Left lung (tissue), 10 donors: ENCODE data around the gene MESP1. TPM values are rescaled to one million over a fixed set of nuclear protein-coding genes. Genes with fewer than 3 reads are reported as not detected.

Experiments used
- ATAC-seq: fragments of 200-7000 bp; cut with Tn5 transposase; one replicate; pipeline ENCODE4 v1.9.1; 2020; ENCODE audit warnings: moderate library complexity
- DNase-seq, 4 donors: peaks; one replicate each; pipeline ENCODE4 v3.0.0-alpha.2; 2013 to 2020
- H3K27ac ChIP-seq, 2 donors: fragments of 200-600 bp; sonication (generic) in 1 of 2; one replicate each; pipeline versions ENCODE4 v1.5.0 to v1.8.0; 2020 to 2021
- H3K27me3 ChIP-seq, 2 donors: fragments of 200-600 bp; sonication (generic) in 1 of 2; one replicate each; pipeline versions ENCODE4 v1.5.0 to v1.8.0; 2020 to 2021
- H3K36me3 ChIP-seq, 2 donors: fragments of 200-600 bp; sonication (generic) in 1 of 2; one replicate each; pipeline versions ENCODE4 v1.5.0 to v1.8.0; 2020 to 2021
- H3K4me1 ChIP-seq, 2 donors: fragments of 200-600 bp; one replicate each; pipeline ENCODE4 v1.8.0; 2021
- H3K4me3 ChIP-seq, 2 donors: fragments of 200-600 bp; sonication (generic) in 1 of 2; one replicate each; pipeline versions ENCODE4 v1.5.0 to v1.8.0; 2020 to 2021; ENCODE audit warnings: mild to moderate bottlenecking in 1 of 2
- H3K9me3 ChIP-seq, 2 donors: fragments of 200-600 bp; sonication (generic) in 1 of 2; one replicate each; pipeline versions ENCODE4 v1.5.0 to v1.8.0; 2020 to 2021
- intact Hi-C, 2 donors: fragments of 100-400 bp; cut with DNase I; formaldehyde crosslinking; loops; one replicate each; pipeline versions ENCODE4 v1.11.2 to v1.14.2; 2022
- polyA plus RNA-seq, 6 donors: library from polyadenylated mRNA; unstranded; fragments of 120-200 nt; gene quantifications; one replicate each; pipeline ENCODE4 v1.2.1, GENCODE V29; 2013; ENCODE audit not compliant: insufficient read length in 6 of 6
- total RNA-seq, 2 donors: library from RNA; stranded (reverse); fragmentation: NEBNext Ultra II Directional; extraction: Animal tissue kit (Norgen Biotek cat#: 25700); gene quantifications; one replicate each; pipeline ENCODE4 v1.2.1, GENCODE V29; 2021
- TF ChIP-seq, protein P1 (sequence below), 2 donors: fragments of 200-600 bp; sonication (generic) in 1 of 2; IDR thresholded peaks; one replicate each; pipeline versions ENCODE4 v1.5.0 to v1.8.0; 2021; ENCODE audit warnings: antibody characterized with exemption in 2 of 2
- donor health status: DM: no; HTN: yes; CAD: no.
- donor health status: DM: no; HTN: no; CAD: no.

MESP1 gene
- total and polyA plus RNA-seq, 8 donors, result 0.18 to 4.2 (median 0.37) TPM

GRCh38 chr15:89780601-89781000, 29.6 kb upstream of the MESP1 start:
- ATAC-seq (no peak), DNase-seq (no peak)
- H3K27me3 ChIP-seq, result peaks cover 0 to 19% of the 10 kb centered on the region in 2 donors
- H3K4me3 ChIP-seq, result no peak overlapping the region
- TF ChIP-seq, protein P1, sequence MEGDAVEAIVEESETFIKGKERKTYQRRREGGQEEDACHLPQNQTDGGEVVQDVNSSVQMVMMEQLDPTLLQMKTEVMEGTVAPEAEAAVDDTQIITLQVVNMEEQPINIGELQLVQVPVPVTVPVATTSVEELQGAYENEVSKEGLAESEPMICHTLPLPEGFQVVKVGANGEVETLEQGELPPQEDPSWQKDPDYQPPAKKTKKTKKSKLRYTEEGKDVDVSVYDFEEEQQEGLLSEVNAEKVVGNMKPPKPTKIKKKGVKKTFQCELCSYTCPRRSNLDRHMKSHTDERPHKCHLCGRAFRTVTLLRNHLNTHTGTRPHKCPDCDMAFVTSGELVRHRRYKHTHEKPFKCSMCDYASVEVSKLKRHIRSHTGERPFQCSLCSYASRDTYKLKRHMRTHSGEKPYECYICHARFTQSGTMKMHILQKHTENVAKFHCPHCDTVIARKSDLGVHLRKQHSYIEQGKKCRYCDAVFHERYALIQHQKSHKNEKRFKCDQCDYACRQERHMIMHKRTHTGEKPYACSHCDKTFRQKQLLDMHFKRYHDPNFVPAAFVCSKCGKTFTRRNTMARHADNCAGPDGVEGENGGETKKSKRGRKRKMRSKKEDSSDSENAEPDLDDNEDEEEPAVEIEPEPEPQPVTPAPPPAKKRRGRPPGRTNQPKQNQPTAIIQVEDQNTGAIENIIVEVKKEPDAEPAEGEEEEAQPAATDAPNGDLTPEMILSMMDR (IDR thresholded peaks at IDR 0.05), result no peak
- H3K4me1 ChIP-seq, result peaks cover 7 to 42% of the 10 kb centered on the region in 2 donors
- H3K36me3 ChIP-seq, result peaks cover 0 to 15% of the 10 kb centered on the region in 2 donors
- H3K27ac ChIP-seq, result no peak overlapping the region
- intact Hi-C loops, result no loop called here
- no peaks in the 10 kb centered on the region for H3K9me3 ChIP-seq

- no peaks in the 10 kb centered on the region for H3K9me3 ChIP-seq
- intact Hi-C loops, result no loop called here
- no peaks in the 10 kb centered on the region for H3K36me3 ChIP-seq
- peaks cover 7 to 42% of the 10 kb centered on the region in 2 donors for H3K4me1 ChIP-seq
- peaks cover 0 to 22% of the 10 kb centered on the region in 2 donors for H3K27me3 ChIP-seq
- ATAC-seq, result no peak
- no peak for DNase-seq
- H3K4me3 ChIP-seq, result no peak overlapping the region
- H3K27ac ChIP-seq, result no peak overlapping the region
- TF ChIP-seq, protein P1 (IDR thresholded peaks at IDR 0.05), result no peak
Observed at GRCh38 chr15:89778861-89779260, 27.8 kb upstream of the MESP1 start.

DNA sequence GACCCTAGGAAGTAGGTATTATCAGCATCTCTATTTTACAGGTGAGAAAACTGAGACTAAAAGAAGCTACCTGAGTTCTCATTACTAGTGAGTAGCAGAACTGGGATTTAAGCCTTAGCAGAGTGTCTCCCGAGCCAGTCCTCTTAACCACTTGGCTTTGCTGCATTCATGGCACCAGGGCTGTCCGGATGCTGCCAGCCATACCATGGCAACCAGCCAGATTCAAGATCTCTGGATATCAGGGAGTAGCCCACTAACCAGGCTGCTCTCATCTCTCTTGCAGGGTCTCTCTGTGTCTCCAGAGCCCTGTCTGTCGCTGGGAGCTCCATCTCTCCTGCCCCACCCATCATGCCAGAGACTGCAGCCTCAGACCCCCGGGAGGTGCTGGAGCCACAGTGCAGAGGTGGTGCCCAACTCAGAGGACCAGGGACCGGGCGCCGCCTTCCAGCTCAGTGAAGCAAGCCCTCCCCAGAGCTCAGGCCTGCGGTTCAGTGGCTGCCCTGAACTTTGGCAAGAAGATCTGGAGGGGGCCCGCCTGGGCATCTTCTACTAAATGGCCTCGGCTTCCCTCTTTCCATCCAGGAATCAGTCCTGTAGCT, 26.8 kb upstream of the MESP1 start:
- Histone ChIP-seq H3K4me1 (peaks cover 7 to 42% of the 10 kb centered on the region in 2 donors), H3K27me3 (peaks cover 0 to 22% of the 10 kb centered on the region in 2 donors), H3K9me3 (no peaks in the 10 kb centered on the region), H3K27ac (no peak overlapping the region), H3K4me3 (no peak overlapping the region), H3K36me3 (no peaks in the 10 kb centered on the region)
- intact Hi-C loops, result no loop called here
- TF ChIP-seq, protein P1 (IDR thresholded peaks at IDR 0.05), result no peak
- no peak for DNase-seq
- ATAC-seq, result no peak

DNA sequence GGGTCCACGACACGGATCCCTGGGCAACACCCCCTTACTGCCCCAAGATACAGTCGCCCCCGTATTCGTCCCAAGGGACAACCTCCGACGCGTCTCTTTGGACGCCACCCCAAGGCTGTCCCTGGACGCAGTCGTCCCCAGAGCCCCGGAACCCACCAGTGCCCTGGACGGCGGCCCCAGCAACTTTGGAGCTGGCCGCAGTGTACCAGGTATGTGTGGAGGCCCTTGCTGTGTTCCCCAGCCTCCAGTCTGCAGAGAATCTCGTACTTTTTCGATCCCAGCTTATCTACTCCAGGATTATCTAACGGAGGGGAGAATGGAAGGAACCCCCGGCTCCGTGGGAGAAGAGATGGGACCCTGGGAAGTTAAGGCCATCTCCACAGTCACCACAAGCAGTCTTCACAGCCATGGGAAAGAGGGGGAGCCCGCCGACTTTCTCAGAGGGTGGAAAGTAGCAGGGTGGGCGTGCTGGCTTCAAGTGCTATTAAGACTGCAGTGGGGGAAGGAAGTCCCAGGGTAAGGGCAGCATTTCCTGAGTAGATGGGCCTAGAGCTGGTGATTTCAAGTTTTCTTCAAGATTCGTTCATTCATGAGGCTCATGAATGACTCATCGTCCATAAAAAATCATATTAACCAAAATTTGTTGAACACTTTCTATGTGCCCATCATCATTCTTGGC, 26.2 kb upstream of the MESP1 start:
- no peak for DNase-seq
- Histone ChIP-seq H3K36me3 (no peaks in the 10 kb centered on the region), H3K4me1 (peaks cover 7 to 36% of the 10 kb centered on the region in 2 donors), H3K27me3 (peaks cover 0 to 22% of the 10 kb centered on the region in 2 donors), H3K9me3 (no peaks in the 10 kb centered on the region), H3K4me3 (peak overlapping the region in 1 of 2 donors; percentile 22), H3K27ac (no peak overlapping the region)
- TF ChIP-seq, protein P1 (IDR thresholded peaks at IDR 0.05), result no peak
- intact Hi-C loops, result no loop called here
- no peak for ATAC-seq

DNA sequence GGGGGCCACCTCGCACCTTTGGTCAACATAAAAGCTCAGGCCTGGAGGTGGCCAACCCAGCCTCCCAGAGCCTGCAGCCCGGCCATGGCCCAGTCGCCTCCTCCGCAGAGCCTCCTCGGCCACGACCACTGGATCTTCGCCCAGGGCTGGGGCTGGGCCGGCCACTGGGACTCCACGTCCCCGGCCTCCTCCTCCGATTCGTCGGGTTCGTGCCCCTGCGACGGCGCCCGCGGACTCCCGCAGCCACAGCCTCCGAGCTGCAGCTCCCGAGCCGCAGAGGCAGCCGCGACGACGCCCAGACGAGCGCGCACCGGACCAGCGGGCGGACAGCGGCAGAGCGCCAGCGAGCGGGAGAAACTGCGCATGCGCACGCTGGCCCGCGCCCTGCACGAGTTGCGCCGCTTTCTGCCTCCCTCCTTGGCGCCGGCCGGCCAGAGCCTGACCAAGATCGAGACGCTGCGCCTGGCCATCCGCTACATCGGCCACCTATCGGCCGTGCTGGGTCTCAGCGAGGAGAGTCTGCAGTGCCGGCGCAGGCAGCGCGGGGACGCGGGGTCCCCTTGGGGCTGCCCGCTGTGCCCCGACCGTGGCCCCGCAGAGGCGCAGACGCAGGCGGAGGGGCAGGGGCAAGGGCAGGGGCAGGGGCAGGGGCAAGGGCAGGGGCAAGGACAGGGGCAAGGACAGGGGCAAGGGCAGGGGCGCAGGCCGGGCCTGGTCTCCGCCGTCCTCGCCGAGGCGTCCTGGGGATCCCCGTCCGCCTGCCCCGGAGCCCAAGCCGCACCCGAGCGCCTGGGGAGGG, 25.4 kb upstream of the MESP1 start, which contains the start of gene MESP2:
Gene MESP2 (plus strand): TSS at position 59 of the 799 bp plus-strand sequence. CDS start 26 bp downstream, at position 85.
- H3K4me3 ChIP-seq, result peak within 1 kb of the TSS; percentile 22 to 31
- intact Hi-C loops, result no loop called here

More for the DNA sequence above, 25.4 kb upstream of the MESP1 start, which contains the start of gene MESP2:
- TF ChIP-seq, protein P1 (IDR thresholded peaks at IDR 0.05), result peak; percentile 20 to 55
- DNase-seq (peak; percentile 70 to 97 (median 87)), ATAC-seq (peak; percentile 95)
- H3K27me3 ChIP-seq, result peaks cover 0 to 22% of the 10 kb centered on the region in 2 donors
- H3K36me3 ChIP-seq, result no peaks in the 10 kb centered on the region
- no peak within 1 kb of the TSS for H3K27ac ChIP-seq
- no peaks in the 10 kb centered on the region for H3K9me3 ChIP-seq
- H3K4me1 ChIP-seq, result peaks cover 7 to 29% of the 10 kb centered on the region in 2 donors
